ENCODE data around the gene TFDP1. TPM values are rescaled to one million over a fixed set of nuclear protein-coding genes. Genes with fewer than 3 reads are reported as not detected.

TFDP1 gene
- total and polyA plus RNA-seq, 2 experiments from 2014 or later, result 74.8 to 122 TPM

GRCh38 chr13:113630296-113630695, 45.7 kb downstream of the TFDP1 start:
- in situ Hi-C loops (cut with MboI), result no loop called here
- Histone ChIP-seq H3K9me2 (ENCODE audit: insufficient read depth) (no peaks in the 10 kb centered on the region), H3K79me2 (ENCODE audit: insufficient read depth) (peaks cover 71% of the 10 kb centered on the region)

GRCh38 chr13:113630804-113631203, 46.3 kb downstream of the TFDP1 start:
- DNase-seq, result no peak

More at GRCh38 chr13:113630296-113630695, 45.7 kb downstream of the TFDP1 start:
- no peak overlapping the region for H2AFZ ChIP-seq
- peaks cover 8% of the 10 kb centered on the region; the same call in 1 of the 2 replicates for H3K36me3 ChIP-seq (ENCODE audit: low read depth)
- 93 to 95% methylated on average over 11 of the region's 11 CpGs for WGBS, 2 experiments (ENCODE audit: low coverage in 1 of 2, low lambda C conversion rate in 2 of 2, missing lambda C conversion rate in 2 of 2)
- no peak overlapping the region for H3K27ac ChIP-seq
- H3K27me3 ChIP-seq (replicated peaks; ENCODE audit: insufficient read depth), result no peaks in the 10 kb centered on the region
- no peak overlapping the region for H3K9ac ChIP-seq
- H3F3A ChIP-seq (ENCODE audit: insufficient read depth), result 0 out of 2 replicates have a peak, but pooled peaks cover 6% of the 10 kb centered on the region
- no peak for DNase-seq
- no peaks in the 10 kb centered on the region for H3K9me3 ChIP-seq (ENCODE audit: low read depth)
- no peak overlapping the region for H3K4me2 ChIP-seq (ENCODE audit: unreplicated experiment)
- 0 out of 2 replicates have a peak, but pooled peaks cover 4% of the 10 kb centered on the region for H4K20me1 ChIP-seq (ENCODE audit: insufficient read depth)
- TF ChIP-seq EZH2 (IDR thresholded peaks at IDR 0.05; ENCODE audit: insufficient read depth, poor library complexity, severe bottlenecking) (no peak), EZH2phosphoT487 (IDR thresholded peaks at IDR 0.05; ENCODE audit: insufficient read depth, low read depth) (no peak)
- H3K4me3 ChIP-seq, result no peak overlapping the region
- H3K4me1 ChIP-seq (ENCODE audit: insufficient read depth), result peaks cover 9% of the 10 kb centered on the region

GRCh38 chr13:113631341-113632095, 47.0 kb downstream of the TFDP1 start:
- Histone ChIP-seq H3K27ac (no peak overlapping the region), H4K20me1 (ENCODE audit: insufficient read depth) (no peaks in the 10 kb centered on the region), H3K27me3 (replicated peaks; ENCODE audit: insufficient read depth) (no peaks in the 10 kb centered on the region), H3K4me3 (no peak overlapping the region), H3K9me3 (ENCODE audit: low read depth) (no peaks in the 10 kb centered on the region), H2AFZ (no peak overlapping the region), H3K36me3 (ENCODE audit: low read depth) (peaks cover 8% of the 10 kb centered on the region; the same call in 1 of the 2 replicates), H3K4me1 (ENCODE audit: insufficient read depth) (peaks cover 1% of the 10 kb centered on the region; the same call in 1 of the 2 replicates), H3K9me2 (ENCODE audit: insufficient read depth) (no peaks in the 10 kb centered on the region), H3K4me2 (ENCODE audit: unreplicated experiment) (no peak overlapping the region), H3F3A (ENCODE audit: insufficient read depth) (0 out of 2 replicates have a peak, but pooled peaks cover 2% of the 10 kb centered on the region), H3K79me2 (ENCODE audit: insufficient read depth) (peaks cover 59% of the 10 kb centered on the region), H3K9ac (no peak overlapping the region)
- no peak for DNase-seq
- in situ Hi-C loops (cut with MboI), result no loop called here
- TF ChIP-seq EZH2 (IDR thresholded peaks at IDR 0.05; ENCODE audit: insufficient read depth, poor library complexity, severe bottlenecking), result no peak
- no peak for TF ChIP-seq EZH2phosphoT487 (IDR thresholded peaks at IDR 0.05; ENCODE audit: insufficient read depth, low read depth)
- 93 to 94% methylated on average over 40 to 42 of the region's 42 CpGs for WGBS, 2 experiments (ENCODE audit: low coverage in 1 of 2, low lambda C conversion rate in 2 of 2, missing lambda C conversion rate in 2 of 2)

More at GRCh38 chr13:113630804-113631203, 46.3 kb downstream of the TFDP1 start:
- in situ Hi-C loops (cut with MboI), result no loop called here
- H3K4me1 ChIP-seq (ENCODE audit: insufficient read depth), result peaks cover 8% of the 10 kb centered on the region
- no peak overlapping the region for H3K4me2 ChIP-seq (ENCODE audit: unreplicated experiment)
- H3F3A ChIP-seq (ENCODE audit: insufficient read depth), result 0 out of 2 replicates have a peak, but pooled peaks cover 5% of the 10 kb centered on the region
- no peaks in the 10 kb centered on the region for H3K9me3 ChIP-seq (ENCODE audit: low read depth)
- H3K9ac ChIP-seq, result no peak overlapping the region
- no peaks in the 10 kb centered on the region for H3K9me2 ChIP-seq (ENCODE audit: insufficient read depth)
- H3K4me3 ChIP-seq, result no peak overlapping the region
- no peak overlapping the region for H2AFZ ChIP-seq
- 0 out of 2 replicates have a peak, but pooled peaks cover 2% of the 10 kb centered on the region for H4K20me1 ChIP-seq (ENCODE audit: insufficient read depth)
- no peaks in the 10 kb centered on the region for H3K27me3 ChIP-seq (replicated peaks; ENCODE audit: insufficient read depth)
- H3K27ac ChIP-seq, result no peak overlapping the region
- H3K79me2 ChIP-seq (ENCODE audit: insufficient read depth), result peaks cover 66% of the 10 kb centered on the region
- WGBS, 2 experiments (ENCODE audit: low coverage in 1 of 2, low lambda C conversion rate in 2 of 2, missing lambda C conversion rate in 2 of 2), result 99 to 100% methylated on average over 4 to 6 of the region's 6 CpGs
- peaks cover 8% of the 10 kb centered on the region; the same call in 1 of the 2 replicates for H3K36me3 ChIP-seq (ENCODE audit: low read depth)
- TF ChIP-seq EZH2phosphoT487 (IDR thresholded peaks at IDR 0.05; ENCODE audit: insufficient read depth, low read depth) (no peak), EZH2 (IDR thresholded peaks at IDR 0.05; ENCODE audit: insufficient read depth, poor library complexity, severe bottlenecking) (no peak)

GRCh38 chr13:113632706-113633484, 48.3 kb downstream of the TFDP1 start:
- no peaks in the 10 kb centered on the region for H3K9me3 ChIP-seq (ENCODE audit: low read depth)
- peaks cover 14% of the 10 kb centered on the region; the same call in 1 of the 2 replicates for H3K36me3 ChIP-seq (ENCODE audit: low read depth)
- no peak overlapping the region for H2AFZ ChIP-seq
- H3F3A ChIP-seq (ENCODE audit: insufficient read depth), result no peaks in the 10 kb centered on the region
- H3K4me3 ChIP-seq, result no peak overlapping the region
- H4K20me1 ChIP-seq (ENCODE audit: insufficient read depth), result no peaks in the 10 kb centered on the region
- H3K79me2 ChIP-seq (ENCODE audit: insufficient read depth), result peaks cover 45% of the 10 kb centered on the region
- H3K27me3 ChIP-seq (replicated peaks; ENCODE audit: insufficient read depth), result no peaks in the 10 kb centered on the region
- in situ Hi-C loops (cut with MboI), result no loop called here
- no peaks in the 10 kb centered on the region for H3K4me1 ChIP-seq (ENCODE audit: insufficient read depth)
- TF ChIP-seq EZH2phosphoT487 (IDR thresholded peaks at IDR 0.05; ENCODE audit: insufficient read depth, low read depth) (no peak), EZH2 (IDR thresholded peaks at IDR 0.05; ENCODE audit: insufficient read depth, poor library complexity, severe bottlenecking) (no peak)
- H3K27ac ChIP-seq, result no peak overlapping the region
- WGBS, 2 experiments (ENCODE audit: low coverage in 1 of 2, low lambda C conversion rate in 2 of 2, missing lambda C conversion rate in 2 of 2), result 96% methylated on average over 36 to 38 of the region's 38 CpGs
- DNase-seq, result no peak
- no peak overlapping the region for H3K4me2 ChIP-seq (ENCODE audit: unreplicated experiment)
- H3K9me2 ChIP-seq (ENCODE audit: insufficient read depth), result no peaks in the 10 kb centered on the region
- no peak overlapping the region for H3K9ac ChIP-seq
